BJ (cell line): ENCODE data around the gene MYBL2. TPM values are rescaled to one million over a fixed set of nuclear protein-coding genes. Genes with fewer than 3 reads are reported as not detected.
"Not testable (repeated sequence)": the region's sequence is repeated elsewhere in the genome, so short reads cannot be mapped to it uniquely, and the experiment has no call there.

Experiments
- CTCF ChIA-PET: fragments of 350-600 bp; formaldehyde crosslinking; extraction: SDS; loops from one replicate; lab custom pipeline; 2021; ENCODE audit warnings: antibody characterized with exemption, inconsistent platforms; lab: Yijun Ruan, JAX
- POLR2A ChIA-PET: fragments of 300-600 bp; sonication (Branson Sonifier 250); formaldehyde crosslinking; extraction: SDS; loops from one replicate; lab custom pipeline; 2021; ENCODE audit warnings: antibody characterized with exemption; lab: Charles Lee
- DNase-seq: peaks from one replicate; pipeline ENCODE4 v3.0.0-alpha.2; 2011; ENCODE audit warnings: low read depth
- H3K27me3 ChIP-seq: 2 replicates; pipeline ENCODE4 v1.6.0; 2011; ENCODE audit warnings: low read length; ENCODE audit not compliant: control insufficient read depth, insufficient read depth
- H3K36me3 ChIP-seq: 2 replicates; pipeline ENCODE4 v1.5.1; 2011; ENCODE audit warnings: low read length; ENCODE audit not compliant: control insufficient read depth, insufficient read depth
- H3K4me3 ChIP-seq: 2 replicates; pipeline ENCODE4 v1.5.1; 2011; ENCODE audit warnings: low read depth, mild to moderate bottlenecking, control low read depth, low read length
- polyA plus RNA-seq: library from polyadenylated mRNA; depleted of rRNA; stranded (reverse); fragments of >200 nt; gene quantifications from 2 replicates; pipeline ENCODE4 v1.2.3, GENCODE V29; 2011
- TF ChIP-seq, protein P1 (sequence below): IDR thresholded peaks from 2 replicates; pipeline ENCODE4 v1.5.1; 2011; ENCODE audit warnings: low read depth, mild to moderate bottlenecking, control low read depth, inconsistent platforms, low read length, moderate library complexity; ENCODE audit not compliant: insufficient read depth

The MYBL2 gene
- polyA plus RNA-seq, 1 experiment = 9.8 TPM

DNA sequence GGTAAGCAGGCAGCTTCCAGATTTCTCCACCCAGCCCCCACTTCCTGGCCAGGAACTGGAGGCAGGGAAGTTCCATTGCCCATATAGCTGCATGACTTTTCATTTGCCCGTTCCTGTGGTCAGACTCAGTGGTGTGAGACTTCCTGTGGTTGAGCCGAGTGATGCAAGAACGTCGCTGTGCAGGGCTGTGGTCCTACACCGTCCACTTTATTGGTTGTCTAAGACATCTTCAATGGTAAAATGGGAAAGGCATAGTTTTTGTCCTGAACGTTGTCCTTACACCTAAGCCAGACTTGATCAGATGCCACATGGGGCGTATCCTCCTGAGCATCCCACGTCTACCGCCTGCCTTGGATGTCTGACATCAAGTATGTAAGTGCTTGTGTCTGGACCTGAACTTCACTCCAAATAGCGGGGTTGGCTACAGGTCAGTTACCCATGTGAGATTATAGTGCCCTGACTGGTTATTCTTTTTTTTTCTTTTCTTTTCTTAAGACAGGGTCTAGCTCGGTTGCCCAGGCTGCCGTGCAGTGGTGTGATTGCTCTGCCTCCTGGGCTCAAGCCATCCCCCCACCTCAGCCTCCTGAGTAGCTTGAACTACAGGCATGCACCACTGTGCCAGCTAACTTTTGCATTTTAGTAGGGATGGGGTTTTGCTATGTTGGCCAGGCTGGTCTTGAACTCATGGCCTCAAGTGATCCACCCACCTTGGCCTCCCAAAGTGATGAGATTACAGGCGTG, 85.8 kb downstream of the MYBL2 start:
- peak; percentile 73 for DNase-seq
- ChIA-PET CTCF (interaction anchor here (3.1 to 6.3 kb wide), 3 partner anchors 15 to 327 kb away, joined by 15 to 140 read pairs (median 29); no protein-coding TSS in a partner anchor), POLR2A (interaction anchor here (0.6 kb wide), 1 partner anchor 326 kb away, joined by 3 read pairs; no protein-coding TSS in a partner anchor)
- Histone ChIP-seq H3K4me3 (no peak overlapping the region), H3K36me3 (no peaks in the 10 kb centered on the region), H3K27me3 (no peaks in the 10 kb centered on the region)
- TF ChIP-seq, protein P1, sequence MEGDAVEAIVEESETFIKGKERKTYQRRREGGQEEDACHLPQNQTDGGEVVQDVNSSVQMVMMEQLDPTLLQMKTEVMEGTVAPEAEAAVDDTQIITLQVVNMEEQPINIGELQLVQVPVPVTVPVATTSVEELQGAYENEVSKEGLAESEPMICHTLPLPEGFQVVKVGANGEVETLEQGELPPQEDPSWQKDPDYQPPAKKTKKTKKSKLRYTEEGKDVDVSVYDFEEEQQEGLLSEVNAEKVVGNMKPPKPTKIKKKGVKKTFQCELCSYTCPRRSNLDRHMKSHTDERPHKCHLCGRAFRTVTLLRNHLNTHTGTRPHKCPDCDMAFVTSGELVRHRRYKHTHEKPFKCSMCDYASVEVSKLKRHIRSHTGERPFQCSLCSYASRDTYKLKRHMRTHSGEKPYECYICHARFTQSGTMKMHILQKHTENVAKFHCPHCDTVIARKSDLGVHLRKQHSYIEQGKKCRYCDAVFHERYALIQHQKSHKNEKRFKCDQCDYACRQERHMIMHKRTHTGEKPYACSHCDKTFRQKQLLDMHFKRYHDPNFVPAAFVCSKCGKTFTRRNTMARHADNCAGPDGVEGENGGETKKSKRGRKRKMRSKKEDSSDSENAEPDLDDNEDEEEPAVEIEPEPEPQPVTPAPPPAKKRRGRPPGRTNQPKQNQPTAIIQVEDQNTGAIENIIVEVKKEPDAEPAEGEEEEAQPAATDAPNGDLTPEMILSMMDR = no peak

DNA sequence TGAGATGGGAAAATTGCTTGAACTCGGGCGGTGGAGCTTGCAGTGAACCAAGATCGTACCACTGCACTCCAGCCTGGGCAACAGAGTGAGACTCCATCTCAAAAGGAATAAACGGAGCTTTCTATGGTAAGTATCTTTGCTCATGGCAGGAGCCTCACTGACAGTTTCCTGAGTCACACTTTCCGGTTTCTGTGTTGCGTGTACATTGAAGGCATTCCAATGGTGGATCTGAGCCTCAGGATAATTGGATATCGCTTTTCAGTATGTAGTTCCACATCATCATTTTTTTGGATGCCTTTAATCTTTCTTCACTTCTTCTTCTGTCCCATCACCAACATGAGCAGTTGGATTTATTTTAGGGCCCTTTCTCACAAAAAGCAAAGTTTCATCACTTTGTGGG, 88.5 kb downstream of the MYBL2 start:
- no peaks in the 10 kb centered on the region for H3K36me3 ChIP-seq
- CTCF ChIA-PET = interaction anchor here (1.0 to 3.0 kb wide), 7 partner anchors 13 to 435 kb away, joined by 3 to 15 read pairs (median 4); partner anchors contain the start of gene GTSF1L
- POLR2A ChIA-PET = no interaction called here
- no peaks in the 10 kb centered on the region for H3K27me3 ChIP-seq
- TF ChIP-seq, protein P1 = no peak
- peak; percentile 30 for DNase-seq
- H3K4me3 ChIP-seq = no peak overlapping the region

DNA sequence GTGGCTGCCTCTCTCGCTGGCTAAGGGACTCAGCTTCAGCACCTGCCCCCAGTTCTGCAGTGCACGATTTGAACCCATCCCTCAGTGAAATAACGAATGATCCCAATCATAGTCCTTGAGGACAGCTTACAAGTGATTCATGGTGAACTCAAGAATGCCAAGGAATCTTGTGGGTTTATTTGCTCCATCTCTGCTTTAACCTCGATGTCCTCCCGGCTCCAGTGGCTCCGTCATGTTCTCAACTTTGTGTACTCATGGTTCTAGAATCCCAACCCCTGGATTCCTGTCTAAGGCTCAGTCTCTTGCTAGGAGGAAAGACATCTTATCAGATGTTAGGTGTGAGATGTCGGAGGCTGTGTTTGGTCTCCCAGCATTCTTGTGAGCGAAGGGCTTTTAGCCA, 88.9 kb downstream of the MYBL2 start:
- Histone ChIP-seq H3K4me3 (no peak overlapping the region), H3K27me3 (no peaks in the 10 kb centered on the region), H3K36me3 (no peaks in the 10 kb centered on the region)
- ChIA-PET CTCF (interaction anchor here (1.0 to 3.0 kb wide), 7 partner anchors 11 to 435 kb away, joined by 3 to 15 read pairs (median 4); partner anchors contain the start of gene GTSF1L), POLR2A (no interaction called here)
- peak; percentile 30 for DNase-seq
- TF ChIP-seq, protein P1 = no peak

DNA sequence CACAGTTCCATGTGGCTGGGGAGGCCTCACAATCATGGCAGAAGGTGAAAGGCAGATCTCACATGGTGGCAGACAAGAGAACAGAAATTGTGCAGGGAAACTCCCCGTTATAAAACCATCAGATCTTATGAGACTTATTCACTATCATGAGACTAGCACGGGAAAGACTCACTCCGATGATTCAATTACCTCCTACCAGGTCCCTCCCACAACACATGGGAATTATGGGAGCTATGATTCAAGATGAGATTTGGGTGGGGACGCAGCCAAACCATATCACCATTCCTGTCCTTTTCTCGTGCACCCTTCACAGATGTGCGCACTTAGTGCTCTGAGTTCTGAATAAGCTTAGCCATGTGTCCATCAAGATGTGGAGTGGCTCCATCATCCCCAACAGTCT, 91.0 kb downstream of the MYBL2 start:
- H3K4me3 ChIP-seq, POLR2A ChIA-PET, H3K36me3 ChIP-seq, DNase-seq, H3K27me3 ChIP-seq: not testable (repeated sequence)
- CTCF ChIA-PET = interaction anchor here (1.2 kb wide), 1 partner anchor 8 kb away, joined by 4 read pairs; no protein-coding TSS in a partner anchor

DNA sequence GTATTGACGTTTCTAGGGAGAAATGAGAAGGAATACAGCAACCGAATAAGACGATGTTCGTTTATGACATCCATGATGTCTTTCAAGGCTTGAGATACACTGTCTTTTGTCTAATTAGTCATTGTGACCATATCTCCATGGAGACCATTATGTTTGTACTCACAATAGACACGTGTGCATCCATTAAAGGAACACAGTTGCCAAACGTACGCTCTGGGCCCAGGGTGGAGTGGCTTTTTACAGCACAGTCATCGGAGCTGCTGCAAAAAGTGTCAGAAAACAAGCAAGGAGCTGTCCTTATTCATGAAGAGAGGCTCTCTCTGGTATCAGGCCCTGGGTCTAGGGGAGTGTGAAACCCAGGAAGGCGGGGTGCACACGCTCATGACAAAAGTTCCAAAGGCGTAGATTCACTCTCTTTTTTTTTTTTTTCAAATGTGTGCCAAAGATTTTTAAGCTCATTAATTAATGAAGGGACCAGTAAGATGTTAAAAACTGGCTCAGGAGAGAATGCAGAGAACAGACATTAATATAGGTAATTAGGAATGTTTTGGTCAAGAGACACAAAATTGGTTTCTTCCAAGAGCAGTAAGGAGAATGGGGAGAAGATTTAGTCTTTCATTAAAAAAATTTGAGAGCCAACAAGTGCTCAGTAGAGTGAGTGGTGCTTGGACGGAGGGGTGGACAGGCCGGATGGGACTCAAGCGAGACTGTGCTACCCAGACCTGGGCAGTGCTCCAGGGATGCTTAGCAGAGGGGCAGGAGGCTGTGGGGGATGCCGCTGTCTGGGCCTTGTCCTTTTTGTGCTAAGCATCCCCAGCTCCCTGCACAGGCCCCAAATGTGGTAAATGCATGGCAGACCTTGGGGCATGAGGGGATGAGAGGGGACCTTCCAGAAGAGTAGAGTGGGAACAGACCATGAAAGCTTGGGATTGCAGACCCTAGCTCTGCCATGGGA, 94.7 kb downstream of the MYBL2 start:
- Histone ChIP-seq H3K4me3 (no peak overlapping the region), H3K36me3 (no peaks in the 10 kb centered on the region), H3K27me3 (peaks cover 4% of the 10 kb centered on the region; the same call in 1 of the 2 replicates)
- TF ChIP-seq, protein P1 = no peak
- no peak for DNase-seq
- ChIA-PET CTCF (interaction anchor here (1.3 to 3.5 kb wide), 2 partner anchors 11 to 14 kb away, joined by 3 to 13 read pairs; no protein-coding TSS in a partner anchor), POLR2A (interaction anchor here (0.6 kb wide), 1 partner anchor 37 kb away, joined by 4 read pairs; no protein-coding TSS in a partner anchor)
